Mesendoderm (in vitro differentiated cells): ENCODE results near the gene MAP3K20.
"Not testable (repeated sequence)": the region's sequence is repeated elsewhere in the genome, so short reads cannot be mapped to it uniquely, and the experiment has no call there.

ENCODE experiments used
- DNase-seq: peaks from one replicate; pipeline ENCODE4 v3.0.0; 2013
- H2AK5ac ChIP-seq: 2 replicates; pipeline ENCODE4 v1.6.1; 2013; ENCODE audit warnings: low read length, inconsistent platforms
- H2BK120ac ChIP-seq: 2 replicates; pipeline ENCODE4 v1.6.1; 2013; ENCODE audit warnings: low read depth, mild to moderate bottlenecking, low read length, moderate library complexity, mixed read lengths
- H2BK15ac ChIP-seq: replicated peaks from 2 replicates; pipeline ENCODE4 v1.6.1; 2013; ENCODE audit warnings: low read depth, mild to moderate bottlenecking, moderate library complexity
- H2BK5ac ChIP-seq: 2 replicates; pipeline ENCODE4 v1.6.1; 2013; ENCODE audit warnings: low read length, inconsistent platforms
- H3K18ac ChIP-seq: 2 replicates; pipeline ENCODE4 v1.6.1; 2013; ENCODE audit warnings: mild to moderate bottlenecking, low read length, mixed read lengths
- H3K23ac ChIP-seq: one replicate; pipeline ENCODE4 v1.6.1; 2013; ENCODE audit warnings: low read length
- H3K27ac ChIP-seq: 2 replicates; pipeline ENCODE4 v1.5.1; 2013; ENCODE audit warnings: low read depth, mild to moderate bottlenecking, inconsistent platforms, low read length, moderate library complexity
- H3K27me3 ChIP-seq: 2 replicates; pipeline ENCODE4 v1.6.1; 2013; ENCODE audit warnings: low read length, control low read depth, mild to moderate bottlenecking, inconsistent platforms; ENCODE audit not compliant: insufficient read depth, poor library complexity
- H3K36me3 ChIP-seq: 2 replicates; pipeline ENCODE4 v1.6.1; 2013; ENCODE audit warnings: low read length, inconsistent platforms; ENCODE audit not compliant: control insufficient read depth, insufficient read depth
- H3K4ac ChIP-seq: one replicate; pipeline ENCODE4 v1.6.1; 2013; ENCODE audit warnings: low read depth, mild to moderate bottlenecking, low read length, moderate library complexity
- H3K4me1 ChIP-seq: 2 replicates; pipeline ENCODE4 v1.6.1; 2013; ENCODE audit warnings: low read depth, low read length, inconsistent platforms; ENCODE audit not compliant: control insufficient read depth
- H3K4me2 ChIP-seq: 2 replicates; pipeline ENCODE4 v1.6.1; 2013; ENCODE audit warnings: low read length
- H3K4me3 ChIP-seq: 2 replicates; pipeline ENCODE4 v1.5.1; 2013; ENCODE audit warnings: mild to moderate bottlenecking, low read length
- H3K56ac ChIP-seq: one replicate; pipeline ENCODE4 v1.6.1; 2013; ENCODE audit warnings: low read length
- H3K79me1 ChIP-seq: 2 replicates; pipeline ENCODE4 v1.6.1; 2013; ENCODE audit warnings: low read length, inconsistent platforms
- H3K79me2 ChIP-seq: 2 replicates; pipeline ENCODE4 v1.6.1; 2013; ENCODE audit warnings: mild to moderate bottlenecking, low read length; ENCODE audit not compliant: control insufficient read depth, insufficient read depth
- H3K9ac ChIP-seq: 2 replicates; pipeline ENCODE4 v1.6.1; 2013; ENCODE audit warnings: low read length, inconsistent platforms
- H4K5ac ChIP-seq: one replicate; pipeline ENCODE4 v1.6.1; 2013; ENCODE audit warnings: low read length
- H4K8ac ChIP-seq: one replicate; pipeline ENCODE4 v1.6.1; 2013; ENCODE audit warnings: low read depth, mild to moderate bottlenecking, control low read depth, low read length, moderate library complexity
- WGBS: extraction: QIAGEN DNeasy Blood & Tissue Kit; methylation state at CpG from one replicate; pipeline ENCODE4 v1.1.7; 2013; ENCODE audit warnings: low lambda C conversion rate, missing lambda C conversion rate; ENCODE audit not compliant: insufficient coverage; ENCODE audit errors: extremely low coverage; 5-methylcytosine and 5-hydroxymethylcytosine counted together

Gene MAP3K20

GRCh38 chr2:173307293-173307692 lies 231.6 kb downstream of the MAP3K20 start:
- peak; percentile 73 for DNase-seq
- Histone ChIP-seq H3K18ac (peak overlapping the region; percentile 66), H4K8ac (no peak overlapping the region), H3K79me1 (no peaks in the 10 kb centered on the region), H2AK5ac (no peak overlapping the region), H3K4me3 (no peak overlapping the region), H3K23ac (no peak overlapping the region), H3K56ac (no peak overlapping the region), H3K4me1 (peaks cover 3% of the 10 kb centered on the region), H3K9ac (no peak overlapping the region), H3K36me3 (no peaks in the 10 kb centered on the region), H3K4ac (peak overlapping the region; percentile 65), H2BK15ac (peak overlapping the region; percentile 60), H3K4me2 (no peak overlapping the region), H4K5ac (no peak overlapping the region), H3K79me2 (no peaks in the 10 kb centered on the region), H2BK120ac (peak overlapping the region; percentile 32), H2BK5ac (peak overlapping the region; percentile 5), H3K27ac (no peak overlapping the region), H3K27me3 (no peaks in the 10 kb centered on the region)
- WGBS, result no CpG with 5 or more reads among the region's 4 CpGs

GRCh38 chr2:173309370-173309769 lies 233.7 kb downstream of the MAP3K20 start:
- DNase-seq, H2BK5ac ChIP-seq, H4K8ac ChIP-seq, H3K4ac ChIP-seq, H2AK5ac ChIP-seq, H3K79me2 ChIP-seq, H2BK15ac ChIP-seq, H2BK120ac ChIP-seq, H3K36me3 ChIP-seq, H4K5ac ChIP-seq, H3K4me3 ChIP-seq, H3K27me3 ChIP-seq, H3K4me1 ChIP-seq, H3K79me1 ChIP-seq, H3K27ac ChIP-seq, H3K18ac ChIP-seq, H3K4me2 ChIP-seq, H3K9ac ChIP-seq, H3K23ac ChIP-seq, H3K56ac ChIP-seq: not testable (repeated sequence)
- no CpG with 5 or more reads among the region's 5 CpGs for WGBS

GRCh38 chr2:173311844-173312606 lies 236.4 kb downstream of the MAP3K20 start:
- H3K23ac ChIP-seq, result no peak overlapping the region
- H3K4me3 ChIP-seq, result no peak overlapping the region
- H3K79me1 ChIP-seq, result no peaks in the 10 kb centered on the region
- H3K56ac ChIP-seq, result peak overlapping the region; percentile 34
- no peak for DNase-seq
- no peak overlapping the region for H3K4ac ChIP-seq
- H3K4me1 ChIP-seq, result no peaks in the 10 kb centered on the region
- H3K36me3 ChIP-seq, result no peaks in the 10 kb centered on the region
- H3K79me2 ChIP-seq, result no peaks in the 10 kb centered on the region
- H2BK120ac ChIP-seq, result no peak overlapping the region
- no CpG with 5 or more reads among the region's 9 CpGs for WGBS
- H3K4me2 ChIP-seq, result no peak overlapping the region
- H3K27ac ChIP-seq, result no peak overlapping the region
- no peak overlapping the region for H2AK5ac ChIP-seq
- H2BK5ac ChIP-seq, result no peak overlapping the region
- H4K8ac ChIP-seq, result no peak overlapping the region
- H3K9ac ChIP-seq, result no peak overlapping the region
- H2BK15ac ChIP-seq, result no peak overlapping the region
- H3K18ac ChIP-seq, result no peak overlapping the region
- H3K27me3 ChIP-seq, result no peaks in the 10 kb centered on the region
- H4K5ac ChIP-seq, result no peak overlapping the region
